GM12878 (cell line): ENCODE data around the gene ARMH1. TPM values are rescaled to one million over a fixed set of nuclear protein-coding genes. Genes with fewer than 3 reads are reported as not detected.
A peak's percentile ranks its signal among the peaks of the same experiment; 100 is the strongest.

Source experiments
- BCLAF1 ChIP-seq: fragments of 450-650 bp; IDR thresholded peaks from 2 replicates; pipeline ENCODE4 v1.6.1; 2017; ENCODE audit warnings: antibody characterized with exemption, mild to moderate bottlenecking, moderate library complexity
- CEBPB ChIP-seq, 2 experiments: fragments of 150-350 bp in 1 of 2; IDR thresholded peaks; 2 replicates each; pipeline ENCODE4 v1.6.1; 2012 to 2014; ENCODE audit warnings: low read depth in 2 of 2, low read length in 2 of 2, borderline replicate concordance in 1 of 2, inconsistent platforms in 1 of 2
- CHD2 ChIP-seq: IDR thresholded peaks from 2 replicates; pipeline ENCODE4 v1.6.1; 2011; ENCODE audit warnings: low read depth, low read length, improper control_type of control experiment, borderline replicate concordance
- FOXK2 ChIP-seq: fragments of 450-650 bp; IDR thresholded peaks from 2 replicates; pipeline ENCODE4 v1.6.1; 2017; ENCODE audit warnings: mild to moderate bottlenecking, moderate library complexity
- KAT2A ChIP-seq: conservative IDR thresholded peaks from 2 replicates; pipeline ENCODE4 v1.6.1; 2011; ENCODE audit warnings: low read depth, low read length; ENCODE audit not compliant: control insufficient read depth
- MEF2A ChIP-seq: IDR thresholded peaks from 2 replicates; pipeline ENCODE4 v1.6.1; 2011; ENCODE audit warnings: low read depth, mild to moderate bottlenecking, low read length, moderate library complexity; ENCODE audit not compliant: insufficient read depth
- PAX5 ChIP-seq: IDR thresholded peaks from 2 replicates; pipeline ENCODE4 v1.6.1; 2011; ENCODE audit warnings: low read depth, low read length, borderline replicate concordance
- PKNOX1 ChIP-seq: fragments of 450-650 bp; IDR thresholded peaks from 2 replicates; pipeline ENCODE4 v1.6.1; 2016; ENCODE audit warnings: mild to moderate bottlenecking
- POLR2AphosphoS5 ChIP-seq: IDR thresholded peaks from 2 replicates; pipeline ENCODE4 v1.6.1; 2011; ENCODE audit warnings: mild to moderate bottlenecking, low read length, inconsistent platforms
- RUNX3 ChIP-seq: IDR thresholded peaks from 2 replicates; pipeline ENCODE4 v1.6.1; 2012; ENCODE audit warnings: low read length, inconsistent platforms
- polyA plus RNA-seq, 11 experiments: library from polyadenylated mRNA; depleted of rRNA in 4 of 11; unstranded in 6 of 11; stranded (reverse) in 5 of 11; fragments of >200 nt; fragmentation: Nextera tagmentation in 4 of 11; fragmentation: Illumina TruSeq in 1 of 11; extraction: Ambion mirVana in 4 of 11; extraction: Trizol in 1 of 11; gene quantifications; 1 replicate in 1 of 11; 2 replicates in 10 of 11; pipeline versions ENCODE4 v1.2.1 to v1.2.3, GENCODE V29; 2011 to 2016; ENCODE audit warnings: inconsistent platforms in 2 of 11, missing spikeins in 2 of 11, low read depth in 1 of 11
- total RNA-seq, 4 experiments: library from RNA; depleted of rRNA in 3 of 4; stranded (reverse); fragments of >200 nt in 3 of 4; fragmentation: Illumina TruSeq in 1 of 4; extraction: Trizol in 1 of 4; gene quantifications; 2 replicates each; pipeline versions ENCODE4 v1.2.1 to v1.2.3, GENCODE V29; 2013 to 2021
- TF ChIP-seq, protein P1 (sequence below): IDR thresholded peaks from 2 replicates; pipeline ENCODE4 v1.6.1; 2012; ENCODE audit warnings: low read depth, low read length, improper control_type of control experiment
- TF ChIP-seq, protein P2 (sequence below): fragments of 450-650 bp; formaldehyde crosslinking; IDR thresholded peaks from 2 replicates; pipeline ENCODE4 v1.4.0; 2020; ENCODE audit warnings: mild to moderate bottlenecking, moderate library complexity
- TF ChIP-seq, protein P3 (sequence below): fragments of 450-650 bp; IDR thresholded peaks from 2 replicates; pipeline ENCODE4 v1.6.1; 2016; ENCODE audit warnings: mild to moderate bottlenecking, moderate library complexity, borderline replicate concordance

Gene ARMH1
- total and polyA plus RNA-seq, 10 of the 15 experiments (the other 5 are each of a cell fraction or from before 2014, with no cell fraction given): 0.93 to 43.9 (median 8.2) TPM

DNA sequence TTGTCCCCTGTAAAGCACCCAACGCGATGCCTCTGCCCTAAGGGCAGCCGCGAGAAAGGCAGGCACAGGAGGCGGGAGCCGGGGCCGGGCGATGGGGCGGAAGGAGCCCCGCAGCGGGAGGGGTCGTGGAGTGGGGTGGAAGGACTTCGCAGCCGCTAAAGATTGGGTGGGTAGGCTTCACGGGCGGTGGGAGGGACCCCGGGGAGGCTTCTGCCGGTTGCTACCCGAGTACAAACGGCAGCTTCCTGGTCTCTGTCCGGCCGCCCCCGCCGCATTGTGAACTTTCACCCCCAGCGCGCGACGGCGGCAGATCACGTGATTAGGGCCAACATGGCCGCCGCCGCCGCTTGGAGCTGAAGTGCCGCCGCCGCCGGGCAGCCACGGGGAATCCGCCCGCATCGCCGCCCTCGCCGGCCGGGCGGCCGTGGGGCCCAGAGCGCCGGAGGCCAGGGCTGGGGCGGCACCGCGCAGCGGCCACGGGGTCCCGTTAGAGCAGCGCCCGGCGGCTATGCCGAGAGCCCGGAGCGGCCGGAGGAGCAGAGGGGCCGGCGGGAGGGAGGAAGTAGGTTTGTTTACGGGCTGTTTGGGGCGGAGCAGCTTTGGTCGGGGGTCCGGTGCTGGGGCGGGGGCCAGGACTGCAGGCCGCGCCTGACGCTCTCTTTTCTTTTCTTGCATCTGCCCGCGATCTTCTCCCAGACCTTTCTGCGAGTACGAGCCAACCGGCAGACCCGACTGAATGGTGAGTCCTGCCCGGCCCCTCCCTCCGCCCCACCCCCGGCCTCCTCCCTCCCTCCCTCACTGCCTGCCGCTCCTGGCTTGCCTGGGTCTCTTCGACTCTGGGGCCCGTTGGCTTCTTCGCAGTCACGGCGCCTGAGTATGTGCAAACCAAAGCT is 42.6 kb upstream of the ARMH1 start (continued):
- TF ChIP-seq BCLAF1 (peak; percentile 69; the same call in 1 of the 2 replicates), MEF2A (0 out of 2 replicates have a peak, but pooled peaks have one; percentile 26), KAT2A (no peak), CHD2 (no peak), POLR2AphosphoS5 (peak; percentile 94), RUNX3 (no peak), PKNOX1 (no peak), PAX5 (peak; percentile 11; the same call in 1 of the 2 replicates), CEBPB (IDR thresholded peaks at IDR 0.05; ENCODE audit: borderline replicate concordance in 1 of 2, low read depth in 2 of 2, low read length in 2 of 2) (no peak), FOXK2 (no peak)
- TF ChIP-seq, protein P1, sequence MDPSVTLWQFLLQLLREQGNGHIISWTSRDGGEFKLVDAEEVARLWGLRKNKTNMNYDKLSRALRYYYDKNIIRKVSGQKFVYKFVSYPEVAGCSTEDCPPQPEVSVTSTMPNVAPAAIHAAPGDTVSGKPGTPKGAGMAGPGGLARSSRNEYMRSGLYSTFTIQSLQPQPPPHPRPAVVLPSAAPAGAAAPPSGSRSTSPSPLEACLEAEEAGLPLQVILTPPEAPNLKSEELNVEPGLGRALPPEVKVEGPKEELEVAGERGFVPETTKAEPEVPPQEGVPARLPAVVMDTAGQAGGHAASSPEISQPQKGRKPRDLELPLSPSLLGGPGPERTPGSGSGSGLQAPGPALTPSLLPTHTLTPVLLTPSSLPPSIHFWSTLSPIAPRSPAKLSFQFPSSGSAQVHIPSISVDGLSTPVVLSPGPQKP: no peak; the same call in 1 of the 2 replicates
- TF ChIP-seq, protein P2, sequence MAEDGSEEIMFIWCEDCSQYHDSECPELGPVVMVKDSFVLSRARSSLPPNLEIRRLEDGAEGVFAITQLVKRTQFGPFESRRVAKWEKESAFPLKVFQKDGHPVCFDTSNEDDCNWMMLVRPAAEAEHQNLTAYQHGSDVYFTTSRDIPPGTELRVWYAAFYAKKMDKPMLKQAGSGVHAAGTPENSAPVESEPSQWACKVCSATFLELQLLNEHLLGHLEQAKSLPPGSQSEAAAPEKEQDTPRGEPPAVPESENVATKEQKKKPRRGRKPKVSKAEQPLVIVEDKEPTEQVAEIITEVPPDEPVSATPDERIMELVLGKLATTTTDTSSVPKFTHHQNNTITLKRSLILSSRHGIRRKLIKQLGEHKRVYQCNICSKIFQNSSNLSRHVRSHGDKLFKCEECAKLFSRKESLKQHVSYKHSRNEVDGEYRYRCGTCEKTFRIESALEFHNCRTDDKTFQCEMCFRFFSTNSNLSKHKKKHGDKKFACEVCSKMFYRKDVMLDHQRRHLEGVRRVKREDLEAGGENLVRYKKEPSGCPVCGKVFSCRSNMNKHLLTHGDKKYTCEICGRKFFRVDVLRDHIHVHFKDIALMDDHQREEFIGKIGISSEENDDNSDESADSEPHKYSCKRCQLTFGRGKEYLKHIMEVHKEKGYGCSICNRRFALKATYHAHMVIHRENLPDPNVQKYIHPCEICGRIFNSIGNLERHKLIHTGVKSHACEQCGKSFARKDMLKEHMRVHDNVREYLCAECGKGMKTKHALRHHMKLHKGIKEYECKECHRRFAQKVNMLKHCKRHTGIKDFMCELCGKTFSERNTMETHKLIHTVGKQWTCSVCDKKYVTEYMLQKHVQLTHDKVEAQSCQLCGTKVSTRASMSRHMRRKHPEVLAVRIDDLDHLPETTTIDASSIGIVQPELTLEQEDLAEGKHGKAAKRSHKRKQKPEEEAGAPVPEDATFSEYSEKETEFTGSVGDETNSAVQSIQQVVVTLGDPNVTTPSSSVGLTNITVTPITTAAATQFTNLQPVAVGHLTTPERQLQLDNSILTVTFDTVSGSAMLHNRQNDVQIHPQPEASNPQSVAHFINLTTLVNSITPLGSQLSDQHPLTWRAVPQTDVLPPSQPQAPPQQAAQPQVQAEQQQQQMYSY (CRISPR knock-in tag): peak; percentile 77; the same call in 1 of the 2 replicates
- TF ChIP-seq, protein P3, sequence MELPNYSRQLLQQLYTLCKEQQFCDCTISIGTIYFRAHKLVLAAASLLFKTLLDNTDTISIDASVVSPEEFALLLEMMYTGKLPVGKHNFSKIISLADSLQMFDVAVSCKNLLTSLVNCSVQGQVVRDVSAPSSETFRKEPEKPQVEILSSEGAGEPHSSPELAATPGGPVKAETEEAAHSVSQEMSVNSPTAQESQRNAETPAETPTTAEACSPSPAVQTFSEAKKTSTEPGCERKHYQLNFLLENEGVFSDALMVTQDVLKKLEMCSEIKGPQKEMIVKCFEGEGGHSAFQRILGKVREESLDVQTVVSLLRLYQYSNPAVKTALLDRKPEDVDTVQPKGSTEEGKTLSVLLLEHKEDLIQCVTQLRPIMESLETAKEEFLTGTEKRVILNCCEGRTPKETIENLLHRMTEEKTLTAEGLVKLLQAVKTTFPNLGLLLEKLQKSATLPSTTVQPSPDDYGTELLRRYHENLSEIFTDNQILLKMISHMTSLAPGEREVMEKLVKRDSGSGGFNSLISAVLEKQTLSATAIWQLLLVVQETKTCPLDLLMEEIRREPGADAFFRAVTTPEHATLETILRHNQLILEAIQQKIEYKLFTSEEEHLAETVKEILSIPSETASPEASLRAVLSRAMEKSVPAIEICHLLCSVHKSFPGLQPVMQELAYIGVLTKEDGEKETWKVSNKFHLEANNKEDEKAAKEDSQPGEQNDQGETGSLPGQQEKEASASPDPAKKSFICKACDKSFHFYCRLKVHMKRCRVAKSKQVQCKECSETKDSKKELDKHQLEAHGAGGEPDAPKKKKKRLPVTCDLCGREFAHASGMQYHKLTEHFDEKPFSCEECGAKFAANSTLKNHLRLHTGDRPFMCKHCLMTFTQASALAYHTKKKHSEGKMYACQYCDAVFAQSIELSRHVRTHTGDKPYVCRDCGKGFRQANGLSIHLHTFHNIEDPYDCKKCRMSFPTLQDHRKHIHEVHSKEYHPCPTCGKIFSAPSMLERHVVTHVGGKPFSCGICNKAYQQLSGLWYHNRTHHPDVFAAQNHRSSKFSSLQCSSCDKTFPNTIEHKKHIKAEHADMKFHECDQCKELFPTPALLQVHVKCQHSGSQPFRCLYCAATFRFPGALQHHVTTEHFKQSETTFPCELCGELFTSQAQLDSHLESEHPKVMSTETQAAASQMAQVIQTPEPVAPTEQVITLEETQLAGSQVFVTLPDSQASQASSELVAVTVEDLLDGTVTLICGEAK: no peak
